GM12874 (cell line): Measurements from ENCODE around the gene SMCO1.

ENCODE experiments used
- TF ChIP-seq, protein P1 (sequence below): IDR thresholded peaks from 2 replicates; pipeline ENCODE4 v1.5.1; 2011; ENCODE audit warnings: low read depth, mild to moderate bottlenecking, control low read depth, low read length, moderate library complexity; ENCODE audit not compliant: insufficient read depth

SMCO1 gene

DNA sequence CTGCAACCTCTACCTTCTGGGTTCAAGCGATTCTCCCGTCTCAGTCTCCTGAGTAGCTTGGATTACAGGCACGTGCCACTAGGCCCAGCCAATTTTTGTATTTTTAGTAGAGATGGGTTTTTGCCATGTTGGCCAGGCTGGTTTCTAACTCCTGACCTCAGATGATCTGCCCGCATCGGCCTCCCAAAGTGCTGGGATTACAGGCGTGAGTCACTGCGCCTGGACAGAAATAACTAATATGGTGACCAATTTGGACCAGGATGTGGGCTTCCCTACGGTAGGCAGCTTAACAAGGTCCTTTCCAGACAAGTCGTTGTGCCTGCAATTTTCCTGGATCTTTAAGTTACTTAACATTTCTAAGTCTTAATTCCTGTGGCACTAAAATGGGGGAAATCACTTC is 38.4 kb upstream of the SMCO1 start:
- TF ChIP-seq, protein P1, sequence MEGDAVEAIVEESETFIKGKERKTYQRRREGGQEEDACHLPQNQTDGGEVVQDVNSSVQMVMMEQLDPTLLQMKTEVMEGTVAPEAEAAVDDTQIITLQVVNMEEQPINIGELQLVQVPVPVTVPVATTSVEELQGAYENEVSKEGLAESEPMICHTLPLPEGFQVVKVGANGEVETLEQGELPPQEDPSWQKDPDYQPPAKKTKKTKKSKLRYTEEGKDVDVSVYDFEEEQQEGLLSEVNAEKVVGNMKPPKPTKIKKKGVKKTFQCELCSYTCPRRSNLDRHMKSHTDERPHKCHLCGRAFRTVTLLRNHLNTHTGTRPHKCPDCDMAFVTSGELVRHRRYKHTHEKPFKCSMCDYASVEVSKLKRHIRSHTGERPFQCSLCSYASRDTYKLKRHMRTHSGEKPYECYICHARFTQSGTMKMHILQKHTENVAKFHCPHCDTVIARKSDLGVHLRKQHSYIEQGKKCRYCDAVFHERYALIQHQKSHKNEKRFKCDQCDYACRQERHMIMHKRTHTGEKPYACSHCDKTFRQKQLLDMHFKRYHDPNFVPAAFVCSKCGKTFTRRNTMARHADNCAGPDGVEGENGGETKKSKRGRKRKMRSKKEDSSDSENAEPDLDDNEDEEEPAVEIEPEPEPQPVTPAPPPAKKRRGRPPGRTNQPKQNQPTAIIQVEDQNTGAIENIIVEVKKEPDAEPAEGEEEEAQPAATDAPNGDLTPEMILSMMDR, result no peak

DNA sequence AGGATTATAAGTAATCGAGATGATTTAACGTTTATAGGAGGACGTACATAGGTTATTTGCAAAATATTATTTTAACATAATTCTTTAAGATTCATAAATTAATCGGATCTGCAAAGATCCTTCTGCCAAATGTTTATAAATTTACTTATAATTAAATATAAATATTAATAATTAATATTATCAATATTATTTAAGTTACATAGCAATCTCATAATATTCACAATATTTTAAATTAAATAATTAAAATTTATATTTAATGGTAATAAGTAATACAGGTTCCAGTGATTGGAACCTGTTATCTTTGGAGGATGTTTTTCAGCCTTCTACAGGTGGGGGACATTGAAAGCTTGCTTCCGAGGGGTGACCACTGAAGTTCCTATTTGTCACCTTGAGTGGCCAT is 37.1 kb upstream of the SMCO1 start:
- TF ChIP-seq, protein P1, result no peak

DNA sequence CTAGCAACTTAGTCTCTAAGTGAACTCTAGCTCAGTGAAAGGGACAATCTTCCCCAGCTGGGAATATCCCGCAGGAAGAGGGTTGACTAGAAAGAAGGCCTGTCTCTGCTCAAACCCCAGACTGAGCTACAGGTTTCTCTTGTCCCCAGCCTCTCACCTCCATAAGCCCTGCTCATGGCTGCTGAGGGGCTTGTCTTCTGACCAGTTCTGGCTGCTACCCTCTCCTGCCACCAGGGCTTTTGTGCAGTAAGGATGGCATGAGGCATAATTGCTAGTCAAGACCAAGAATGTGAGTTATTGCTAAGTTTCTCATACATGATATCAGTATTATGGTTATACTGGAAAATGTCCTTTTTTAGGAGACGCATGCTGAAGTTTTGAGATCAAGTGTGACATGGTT is 31.9 kb upstream of the SMCO1 start:
- TF ChIP-seq, protein P1, result no peak

DNA sequence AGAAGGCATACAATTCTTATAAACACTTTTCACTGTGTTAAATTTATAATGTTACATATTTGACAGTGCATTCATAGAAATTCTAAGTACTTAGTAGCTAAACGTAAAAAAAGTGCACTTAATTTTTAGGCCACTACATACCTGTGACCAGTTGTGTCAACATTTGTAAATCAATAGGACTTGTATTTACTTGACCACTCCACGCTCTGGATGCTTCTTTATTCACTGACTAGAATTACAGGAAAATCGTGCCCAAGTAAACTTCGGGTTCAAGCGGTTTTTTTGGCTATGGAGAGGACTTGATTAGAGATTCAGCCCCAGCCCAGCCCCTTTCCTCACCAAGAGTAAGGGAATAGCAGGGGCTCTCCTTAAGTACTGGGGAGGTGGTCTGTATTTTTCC is 31.4 kb upstream of the SMCO1 start:
- TF ChIP-seq, protein P1, result no peak

DNA sequence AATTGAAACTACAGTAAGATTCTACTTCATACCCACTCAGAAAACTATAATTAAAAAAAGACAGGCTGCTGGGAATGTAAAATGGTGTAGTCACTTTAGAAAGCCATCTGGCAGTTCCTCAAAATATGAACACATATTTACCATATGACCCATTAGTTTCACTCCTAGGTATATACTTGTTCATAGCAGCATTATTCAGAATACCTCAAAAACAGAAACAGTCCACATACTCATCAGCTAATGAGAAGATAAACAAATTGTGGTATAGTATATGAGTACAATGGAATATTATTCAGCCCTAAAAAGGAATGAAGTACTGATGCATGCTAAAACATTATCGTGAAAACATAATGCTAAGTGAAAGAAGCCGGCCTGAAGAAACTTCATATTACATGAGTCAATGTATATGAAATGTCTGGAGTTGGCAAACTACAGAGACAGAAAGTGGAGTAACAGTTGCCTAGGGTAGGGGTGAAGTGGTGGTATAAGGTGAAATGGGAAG is 29.4 kb upstream of the SMCO1 start:
- TF ChIP-seq, protein P1, result no peak

DNA sequence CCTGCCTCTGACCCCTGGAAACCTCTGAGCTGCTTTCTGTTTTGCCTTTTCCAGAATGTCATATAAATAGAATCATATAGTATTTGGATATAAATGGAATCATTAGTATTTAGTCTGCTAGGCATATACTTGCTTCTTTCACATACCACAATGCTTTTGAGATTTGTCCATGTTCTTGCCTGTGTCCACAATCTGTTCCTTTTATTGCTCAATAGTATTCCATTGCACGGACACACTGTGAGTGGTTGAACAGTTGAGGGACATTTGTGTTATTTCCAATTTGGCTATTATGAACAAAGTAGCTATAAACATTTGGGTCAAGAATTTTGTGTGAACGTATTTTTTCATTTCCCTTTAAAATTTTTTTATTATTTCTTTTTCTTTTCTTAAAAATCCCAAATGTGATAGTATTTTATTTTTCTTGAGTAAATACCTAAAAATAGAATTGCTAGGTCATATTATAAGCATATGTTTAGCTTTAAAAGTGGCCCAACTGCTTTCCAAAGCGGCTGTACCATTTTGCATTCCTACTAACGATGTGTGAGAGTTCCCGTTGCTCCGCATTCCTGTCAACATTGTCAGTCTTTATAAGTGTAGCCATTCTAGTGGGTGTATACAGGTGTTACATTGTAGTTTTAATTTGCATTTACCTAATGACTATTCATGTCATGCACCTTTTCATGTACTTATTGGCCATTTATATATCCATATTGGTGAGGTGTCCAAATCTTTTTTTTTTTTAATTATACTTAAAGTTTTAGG is 26.7 kb upstream of the SMCO1 start:
- TF ChIP-seq, protein P1, result no peak

DNA sequence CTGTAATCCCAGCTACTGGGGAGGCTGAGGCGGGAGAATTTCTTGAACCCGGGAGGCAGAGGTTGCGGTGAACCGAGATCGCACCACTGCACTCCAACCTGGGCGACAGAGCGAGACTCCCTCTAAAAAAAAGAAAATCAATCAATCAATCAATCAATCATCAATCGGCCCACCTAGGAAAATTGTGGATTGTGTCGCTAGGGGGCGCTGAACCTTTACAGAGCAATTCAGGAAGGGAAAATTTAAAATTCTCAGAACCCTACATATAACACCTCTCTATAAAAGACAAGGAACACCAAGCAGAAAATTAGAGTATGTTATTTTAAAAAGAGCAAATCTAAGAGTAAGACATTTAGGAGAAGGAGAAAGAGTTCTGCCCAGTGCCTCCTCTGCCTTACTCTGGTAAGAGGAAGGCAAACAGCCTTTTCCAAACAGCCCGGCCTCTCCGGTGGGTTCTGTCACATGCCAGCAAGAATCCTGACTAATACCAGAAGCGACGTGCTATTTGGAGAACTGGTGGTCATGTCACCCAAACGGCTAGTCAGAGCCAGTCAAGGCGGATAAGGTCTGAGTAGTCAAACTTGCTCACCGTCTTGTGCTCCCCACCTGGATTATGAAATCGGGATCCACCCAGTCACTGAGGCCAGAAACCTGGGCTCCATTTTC is 22.3 kb upstream of the SMCO1 start:
- TF ChIP-seq, protein P1, result peak; percentile 45; the same call in 1 of the 2 replicates
